Cardiac muscle cell (in vitro differentiated cells and primary cell): ENCODE results near the gene DPYSL5. TPM values are rescaled to one million over a fixed set of nuclear protein-coding genes. Genes with fewer than 3 reads are reported as not detected.
A peak's percentile ranks its signal among the peaks of the same experiment; 100 is the strongest.

ENCODE experiments used
- DNase-seq, 2 donors: peaks; one replicate each; pipeline versions ENCODE4 v3.0.0 to v3.0.0-alpha.2; 2010 to 2017; ENCODE audit warnings: low read depth in 1 of 2, low spot score in 1 of 2
- H3K27ac ChIP-seq: fragments of 200-600 bp; sonication (generic); 2 replicates; pipeline ENCODE4 v1.5.1; 2016
- H3K27me3 ChIP-seq: fragments of 200-600 bp; sonication (generic); 2 replicates; pipeline ENCODE4 v1.6.0; 2016; ENCODE audit warnings: control low read depth
- H3K36me3 ChIP-seq: fragments of 200-600 bp; sonication (generic); 2 replicates; pipeline ENCODE4 v1.5.1; 2016; ENCODE audit warnings: control low read depth
- H3K4me1 ChIP-seq: fragments of 200-600 bp; sonication (generic); 2 replicates; pipeline ENCODE4 v1.8.1; 2017; ENCODE audit warnings: low read depth, mild to moderate bottlenecking, mixed run types
- H3K4me3 ChIP-seq: fragments of 200-600 bp; sonication (generic); 2 replicates; pipeline ENCODE4 v1.5.1; 2016; ENCODE audit warnings: mild to moderate bottlenecking
- H3K9me3 ChIP-seq: fragments of 200-600 bp; sonication (generic); 2 replicates; pipeline ENCODE4 v1.5.1; 2017; ENCODE audit warnings: low read depth, mild to moderate bottlenecking, control low read depth
- CTCF ChIP-seq: IDR thresholded peaks from 2 replicates; pipeline ENCODE4 v1.5.1; 2012; ENCODE audit warnings: low read depth, mild to moderate bottlenecking, low read length
- polyA plus RNA-seq: library from polyadenylated mRNA; unstranded; fragments of >200 nt; fragmentation: Nextera tagmentation; extraction: Ambion mirVana; gene quantifications from 2 replicates; pipeline ENCODE4 v1.2.1, GENCODE V29; 2016
- total RNA-seq: library from RNA; depleted of rRNA; stranded (reverse); fragments of >200 nt; gene quantifications from 2 replicates; pipeline ENCODE4 v1.2.3, GENCODE V29; 2016

Gene DPYSL5
- total and polyA plus RNA-seq, 2 experiments from 2014 or later: 4.1 to 5.6 TPM

DNA sequence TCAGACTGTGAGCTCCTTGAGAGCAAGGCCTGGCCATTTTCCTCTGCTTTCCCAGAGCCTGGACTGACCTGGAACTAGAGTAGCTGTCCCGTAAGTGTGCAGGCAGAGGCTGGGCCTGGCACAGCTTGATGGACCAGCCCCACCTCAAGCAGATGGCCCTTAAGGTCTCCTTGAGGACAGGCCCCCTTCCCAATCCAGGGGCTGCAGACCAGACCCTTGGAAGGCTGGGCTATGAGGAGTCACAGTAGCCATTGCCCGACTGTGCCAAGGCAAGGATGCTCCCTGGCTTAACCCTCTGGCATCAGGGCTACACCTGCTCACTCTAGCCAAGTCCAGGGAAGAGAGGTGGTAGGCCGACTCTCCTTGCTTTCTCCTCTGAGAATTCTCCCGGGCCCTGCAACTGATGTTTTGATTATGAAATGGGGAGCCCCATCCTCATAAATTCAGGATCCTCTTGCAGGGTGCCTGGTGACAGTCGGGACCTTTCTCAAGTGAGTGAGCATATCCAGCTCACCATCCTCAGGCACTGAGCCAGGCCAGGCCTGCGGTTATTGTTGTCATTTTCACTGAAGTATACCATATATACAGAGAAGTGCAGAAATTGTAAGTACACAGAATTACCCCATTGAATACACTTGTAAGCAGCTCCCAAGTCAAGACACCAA, 51.7 kb downstream of the DPYSL5 start:
- H3K4me3 ChIP-seq: no peak overlapping the region
- peaks cover 3% of the 10 kb centered on the region for H3K4me1 ChIP-seq
- no peaks in the 10 kb centered on the region for H3K36me3 ChIP-seq
- H3K27ac ChIP-seq: no peak overlapping the region
- DNase-seq: no peak
- no peaks in the 10 kb centered on the region for H3K27me3 ChIP-seq
- no peaks in the 10 kb centered on the region for H3K9me3 ChIP-seq
- no peak for TF ChIP-seq CTCF

DNA sequence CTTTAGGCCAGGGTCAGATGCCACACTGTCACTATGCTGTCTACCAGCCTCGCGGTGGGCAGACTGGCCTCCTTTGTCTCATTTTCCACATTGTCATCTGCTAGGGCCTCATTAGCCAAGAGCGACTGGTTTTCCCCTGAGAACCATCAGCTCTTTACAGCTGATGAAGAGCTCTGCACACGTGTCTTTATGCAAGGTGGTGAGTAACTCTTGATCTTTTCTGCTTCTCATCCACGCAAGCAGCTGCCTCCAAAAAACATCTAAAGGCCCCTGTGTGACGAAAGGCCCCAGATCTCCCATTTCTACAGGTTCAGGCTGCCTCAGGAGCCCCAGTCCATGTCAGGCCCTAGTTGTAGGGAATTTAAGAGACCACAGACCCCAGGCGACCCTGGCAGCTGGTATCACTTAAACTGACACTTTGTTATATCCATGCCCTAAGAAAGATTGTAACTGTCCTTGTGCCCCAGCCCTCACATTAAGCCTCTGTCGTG, 52.9 kb downstream of the DPYSL5 start:
- Histone ChIP-seq H3K36me3 (no peaks in the 10 kb centered on the region), H3K27me3 (no peaks in the 10 kb centered on the region), H3K4me1 (peaks cover 3% of the 10 kb centered on the region), H3K27ac (no peak overlapping the region), H3K9me3 (no peaks in the 10 kb centered on the region), H3K4me3 (no peak overlapping the region)
- DNase-seq: no peak
- no peak for TF ChIP-seq CTCF

- no peaks in the 10 kb centered on the region for H3K9me3 ChIP-seq
- H3K27ac ChIP-seq: no peak overlapping the region
- TF ChIP-seq CTCF: no peak
- H3K4me3 ChIP-seq: no peak overlapping the region
- no peaks in the 10 kb centered on the region for H3K36me3 ChIP-seq
- H3K27me3 ChIP-seq: no peaks in the 10 kb centered on the region
- peak in 1 of 2 donors; percentile 7 for DNase-seq
- peaks cover 3% of the 10 kb centered on the region for H3K4me1 ChIP-seq
These were observed 53.6 kb downstream of the DPYSL5 start for GRCh38 chr2:26901326-26902183.

DNA sequence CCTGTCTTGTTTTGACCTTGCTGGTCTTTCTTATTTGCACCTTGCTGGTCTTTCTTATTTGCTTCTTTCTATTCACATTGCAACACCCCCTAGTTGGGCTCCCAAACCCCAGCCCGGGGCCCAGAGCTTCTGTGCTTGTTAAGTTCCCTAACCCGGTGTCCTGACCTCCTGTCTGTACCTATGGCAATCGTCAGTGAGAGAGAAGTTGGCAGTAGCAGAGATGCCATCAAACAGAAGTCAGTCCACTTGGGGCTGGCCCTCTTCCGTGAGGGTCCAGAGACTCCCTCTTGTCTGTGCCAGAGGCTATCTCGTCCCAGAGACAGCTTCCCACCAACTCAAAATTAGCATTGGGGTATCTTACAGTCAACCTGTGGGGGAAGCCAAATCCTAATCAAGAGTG, 55.7 kb downstream of the DPYSL5 start:
- TF ChIP-seq CTCF: no peak
- Histone ChIP-seq H3K4me1 (peaks cover 15% of the 10 kb centered on the region), H3K4me3 (no peak overlapping the region), H3K27me3 (no peaks in the 10 kb centered on the region), H3K9me3 (no peaks in the 10 kb centered on the region), H3K27ac (no peak overlapping the region), H3K36me3 (no peaks in the 10 kb centered on the region)
- no peak for DNase-seq

DNA sequence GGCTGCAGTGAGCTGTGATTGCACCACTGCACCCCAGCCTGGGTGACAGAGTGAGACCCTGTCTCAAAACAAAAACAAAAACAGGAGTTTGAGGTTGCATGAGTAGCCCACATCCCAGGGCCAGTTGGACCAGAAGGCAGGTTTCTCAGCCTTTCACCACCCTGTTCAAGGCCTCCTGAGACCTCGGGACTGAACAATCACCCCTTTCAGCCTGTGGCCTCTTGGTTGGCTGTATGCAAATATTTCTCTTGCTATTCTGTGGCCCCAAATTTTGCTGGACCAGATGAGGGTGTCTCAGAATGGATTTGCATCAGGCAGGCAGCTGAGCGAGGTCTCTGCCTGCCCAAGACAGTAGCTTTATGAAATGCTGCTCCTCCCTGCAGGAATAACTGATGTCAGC, 56.9 kb downstream of the DPYSL5 start:
- Histone ChIP-seq H3K36me3 (no peaks in the 10 kb centered on the region), H3K4me1 (peaks cover 16% of the 10 kb centered on the region), H3K4me3 (no peak overlapping the region), H3K27ac (no peak overlapping the region), H3K27me3 (no peaks in the 10 kb centered on the region), H3K9me3 (no peaks in the 10 kb centered on the region)
- no peak for TF ChIP-seq CTCF
- DNase-seq: no peak
